ENCODE data around the gene PNPLA2. TPM values are rescaled to one million over a fixed set of nuclear protein-coding genes. Genes with fewer than 3 reads are reported as not detected.

Gene PNPLA2
- total and polyA plus RNA-seq, 10 of the 15 experiments (the other 5 are each of a cell fraction or from before 2014, with no cell fraction given) = 0.19 to 34.0 (median 8.1) TPM

- Histone ChIP-seq H3K27ac (ENCODE audit: control insufficient read depth, insufficient read depth) (no peak overlapping the region), H3K79me2 (ENCODE audit: control insufficient read depth, insufficient read depth, low read length) (peaks cover 20% of the 10 kb centered on the region), H2AFZ (ENCODE audit: control insufficient read depth, low read depth, low read length) (no peak overlapping the region), H3K4me3 (no peak overlapping the region), H3K4me2 (ENCODE audit: control insufficient read depth, insufficient read depth) (peak overlapping the region; percentile 22; the same call in 1 of the 2 replicates), H3K36me3 (ENCODE audit: control insufficient read depth in 2 of 2, insufficient read depth in 2 of 2, low read length in 1 of 2) (peaks cover 0 to 3% of the 10 kb centered on the region in 2 experiments; a peak in 2 of 4 replicates), H3K9ac (ENCODE audit: control insufficient read depth, insufficient read depth, low read length) (no peak overlapping the region), H4K20me1 (ENCODE audit: control insufficient read depth, insufficient read depth) (no peaks in the 10 kb centered on the region; the same call in 1 of the 2 replicates), H3K9me3 (replicated peaks; ENCODE audit: control insufficient read depth, insufficient read depth, low read length) (no peaks in the 10 kb centered on the region), H3K4me1 (ENCODE audit: control insufficient read depth, insufficient read depth, low read length) (peaks cover 15% of the 10 kb centered on the region), H3K27me3 (replicated peaks in 1 of 2; ENCODE audit: control insufficient read depth in 2 of 2, insufficient read depth in 2 of 2, low read length in 1 of 2) (no peaks in the 10 kb centered on the region; a peak in 1 of 4 replicates)
- ChIA-PET CTCF (interaction anchor here (0.7 to 1.6 kb wide), 3 partner anchors 36 to 207 kb away, joined by 3 read pairs; partner anchors contain the start of gene RPLP2), RAD21 (ENCODE audit: unreplicated experiment) (interaction anchor here (1.2 to 1.9 kb wide), 3 partner anchors 13 to 206 kb away, joined by 3 to 5 read pairs (median 3); no protein-coding TSS in a partner anchor), POLR2A (interaction anchor here (0.5 to 2.7 kb wide), 4 partner anchors 26 to 95 kb away, joined by 3 to 7 read pairs (median 4); partner anchors contain the start of genes PNPLA2 and RPLP2), SMC1A (ENCODE audit: uncharacterized antibody, unreplicated experiment) (no interaction called here)
- FAIRE-seq = no peak
- DNase-seq (ENCODE audit: low read depth, low spot score) = no peak
- BruUV-seq (replicated peaks) = no TSS peak
- WGBS (ENCODE audit: insufficient coverage, insufficient replicate concordance, low lambda C conversion rate, missing lambda C conversion rate) = 37% methylated on average over 29 of the region's 31 CpGs
- in situ Hi-C loops (cut with MboI) (loop anchor here (10.0 kb wide), 2 partner anchors 210 to 1010 kb away; partner anchors contain the start of gene LSP1), intact Hi-C loops (cut with micrococcal nuclease; ENCODE audit: unreplicated experiment) (loop anchor here (5.0 kb wide), 1 partner anchor 67 kb away; the partner anchor contains the start of gene CHID1)
- peak; percentile 33 for ATAC-seq
- 0 out of 2 replicates have a peak, but pooled peaks have one; percentile 15 for TF ChIP-seq NR2F1 (conservative IDR thresholded peaks at IDR 0.05)
- 0 out of 2 replicates have a peak, but pooled peaks have one; percentile 21 for TF ChIP-seq BMI1 (IDR thresholded peaks at IDR 0.05; ENCODE audit: borderline replicate concordance)
- 0 out of 2 replicates have a peak, but pooled peaks have one; percentile 5 for TF ChIP-seq BACH1 (IDR thresholded peaks at IDR 0.05; ENCODE audit: borderline replicate concordance)
- TF ChIP-seq WRNIP1 (IDR thresholded peaks at IDR 0.05; ENCODE audit: borderline replicate concordance, low read depth, low read length) = no peak
- TF ChIP-seq USF2 (IDR thresholded peaks at IDR 0.05; ENCODE audit: borderline replicate concordance, low read depth, low read length) = no peak; the same call in 1 of the 2 replicates
- no peak for TF ChIP-seq STAT3 (IDR thresholded peaks at IDR 0.05; ENCODE audit: low read depth, low read length)
- TF ChIP-seq IKZF1 (conservative IDR thresholded peaks at IDR 0.05) = peak; percentile 24; the same call in 1 of the 2 replicates
- TF ChIP-seq HDGF (IDR thresholded peaks at IDR 0.05) = peak; percentile 72; the same call in 1 of the 2 replicates
- peak; percentile 26; the same call in 1 of the 2 replicates for TF ChIP-seq MTA2 (IDR thresholded peaks at IDR 0.05; ENCODE audit: low read depth)
- peak; percentile 45 to 76; a peak in 2 of 4 replicates for TF ChIP-seq BHLHE40 (IDR thresholded peaks at IDR 0.05; ENCODE audit: borderline replicate concordance in 1 of 2, low read depth in 2 of 2, low read length in 1 of 2)
- TF ChIP-seq HSF1 (IDR thresholded peaks at IDR 0.05; ENCODE audit: low read depth, low read length) = no peak
- no peak for TF ChIP-seq NFYB (IDR thresholded peaks at IDR 0.05; ENCODE audit: insufficient read depth, low read depth, low read length)
- TF ChIP-seq TCF3 (IDR thresholded peaks at IDR 0.05; ENCODE audit: borderline replicate concordance, insufficient read depth, low read depth, low read length) = no peak
- no peak for TF ChIP-seq FOXK2 (IDR thresholded peaks at IDR 0.05)
- TF ChIP-seq ZBTB4 (CRISPR knock-in tag; IDR thresholded peaks at IDR 0.05) = no peak
- peak; percentile 34; the same call in 1 of the 2 replicates for TF ChIP-seq MXI1 (IDR thresholded peaks at IDR 0.05; ENCODE audit: low read depth, low read length)
These were observed 26.3 kb downstream of the PNPLA2 start for GRCh38 chr11:844693-845644.

All from GM12878 (cell line).